Tibial artery (tissue), 4 donors: Measurements from ENCODE around the gene IL17REL.

Experiments
- DNase-seq, 2 donors: peaks; one replicate each; pipeline ENCODE4 v3.0.0-alpha.2; 2019
- H3K27ac ChIP-seq, 2 donors: fragments of 200-600 bp; sonication (generic) in 1 of 2; 1 replicate in 1 of 2; 2 replicates in 1 of 2; pipeline ENCODE4 v1.5.1; 2018 to 2019; ENCODE audit warnings: mild to moderate bottlenecking in 1 of 2
- H3K27me3 ChIP-seq, 2 donors: fragments of 200-600 bp; sonication (generic) in 1 of 2; one replicate each; pipeline versions ENCODE4 v1.5.1 to v1.6.0; 2016 to 2019
- H3K36me3 ChIP-seq, 3 donors: fragments of 200-600 bp; sonication (generic) in 2 of 3; one replicate each; pipeline ENCODE4 v1.5.1; 2016 to 2019; ENCODE audit warnings: mild to moderate bottlenecking in 2 of 3
- H3K4me1 ChIP-seq, 4 donors: fragments of 200-600 bp; sonication (generic) in 2 of 4; 1 replicate in 3 of 4; 2 replicates in 1 of 4; pipeline ENCODE4 v1.5.1; 2016 to 2019
- H3K4me3 ChIP-seq, 2 donors: fragments of 200-600 bp; sonication (generic) in 1 of 2; 1 replicate in 1 of 2; 2 replicates in 1 of 2; pipeline ENCODE4 v1.5.1; 2018 to 2019; ENCODE audit warnings: mild to moderate bottlenecking in 2 of 2
- H3K9me3 ChIP-seq, 3 donors: fragments of 200-600 bp; sonication (generic) in 1 of 3; one replicate each; pipeline ENCODE4 v1.5.1; 2016 to 2019
- intact Hi-C: fragments of 100-400 bp; cut with DNase I; formaldehyde crosslinking; loops from one replicate; pipeline ENCODE4 v1.15.0; 2023; ENCODE audit warnings: low total_unique reads
- TF ChIP-seq, protein P1 (sequence below), 2 experiments: fragments of 200-600 bp in 1 of 2; fragments of 450-650 bp in 1 of 2; IDR thresholded peaks; one replicate each; pipeline ENCODE4 v1.5.1; 2017 to 2019; ENCODE audit warnings: antibody characterized with exemption in 2 of 2, mild to moderate bottlenecking in 1 of 2, moderate library complexity in 1 of 2

The IL17REL gene

DNA sequence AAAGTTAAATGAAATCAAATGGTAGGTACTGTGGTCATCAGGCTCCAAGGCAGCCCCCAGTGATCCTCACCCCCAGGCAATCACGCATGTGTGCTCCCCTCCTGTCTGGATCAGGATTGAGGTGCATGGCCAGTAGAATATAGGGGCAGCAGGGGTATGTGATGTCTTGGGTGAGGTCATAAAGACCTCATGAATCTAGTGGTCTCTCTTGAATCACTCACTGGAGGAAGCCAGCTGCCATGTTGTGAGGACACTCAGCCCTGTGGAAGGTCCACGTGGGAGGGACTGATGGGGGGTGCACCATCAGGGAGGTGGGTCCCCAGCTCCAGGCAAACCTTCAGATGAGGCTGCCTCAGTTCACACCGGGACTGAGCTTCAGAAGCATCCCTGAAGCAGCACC, 6.8 kb upstream of the IL17REL start:
- Histone ChIP-seq H3K4me3 (no peak overlapping the region), H3K36me3 (no peaks in the 10 kb centered on the region), H3K4me1 (peaks cover 0 to 9% (median 0%) of the 10 kb centered on the region in 4 donors), H3K9me3 (no peaks in the 10 kb centered on the region), H3K27me3 (peaks cover 1 to 39% of the 10 kb centered on the region in 2 donors), H3K27ac (no peak overlapping the region)
- no peak for DNase-seq
- TF ChIP-seq, protein P1, sequence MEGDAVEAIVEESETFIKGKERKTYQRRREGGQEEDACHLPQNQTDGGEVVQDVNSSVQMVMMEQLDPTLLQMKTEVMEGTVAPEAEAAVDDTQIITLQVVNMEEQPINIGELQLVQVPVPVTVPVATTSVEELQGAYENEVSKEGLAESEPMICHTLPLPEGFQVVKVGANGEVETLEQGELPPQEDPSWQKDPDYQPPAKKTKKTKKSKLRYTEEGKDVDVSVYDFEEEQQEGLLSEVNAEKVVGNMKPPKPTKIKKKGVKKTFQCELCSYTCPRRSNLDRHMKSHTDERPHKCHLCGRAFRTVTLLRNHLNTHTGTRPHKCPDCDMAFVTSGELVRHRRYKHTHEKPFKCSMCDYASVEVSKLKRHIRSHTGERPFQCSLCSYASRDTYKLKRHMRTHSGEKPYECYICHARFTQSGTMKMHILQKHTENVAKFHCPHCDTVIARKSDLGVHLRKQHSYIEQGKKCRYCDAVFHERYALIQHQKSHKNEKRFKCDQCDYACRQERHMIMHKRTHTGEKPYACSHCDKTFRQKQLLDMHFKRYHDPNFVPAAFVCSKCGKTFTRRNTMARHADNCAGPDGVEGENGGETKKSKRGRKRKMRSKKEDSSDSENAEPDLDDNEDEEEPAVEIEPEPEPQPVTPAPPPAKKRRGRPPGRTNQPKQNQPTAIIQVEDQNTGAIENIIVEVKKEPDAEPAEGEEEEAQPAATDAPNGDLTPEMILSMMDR (IDR thresholded peaks at IDR 0.05): no peak
- intact Hi-C loops: no loop called here

- Histone ChIP-seq H3K27me3 (peaks cover 4 to 44% of the 10 kb centered on the region in 2 donors), H3K9me3 (no peaks in the 10 kb centered on the region), H3K4me1 (peaks cover 0 to 12% (median 0%) of the 10 kb centered on the region in 4 donors), H3K4me3 (no peak overlapping the region), H3K36me3 (no peaks in the 10 kb centered on the region), H3K27ac (no peak overlapping the region)
- DNase-seq: no peak
- intact Hi-C loops: no loop called here
- TF ChIP-seq, protein P1 (IDR thresholded peaks at IDR 0.05): no peak
Observed at GRCh38 chr22:50018608-50019285, 6.2 kb upstream of the IL17REL start.

GRCh38 chr22:50017701-50018224, 5.2 kb upstream of the IL17REL start:
- Histone ChIP-seq H3K27me3 (peaks cover 4 to 54% of the 10 kb centered on the region in 2 donors), H3K27ac (no peak overlapping the region), H3K4me1 (peaks cover 0 to 12% (median 0%) of the 10 kb centered on the region in 4 donors), H3K36me3 (no peaks in the 10 kb centered on the region), H3K4me3 (no peak overlapping the region), H3K9me3 (no peaks in the 10 kb centered on the region)
- TF ChIP-seq, protein P1 (IDR thresholded peaks at IDR 0.05): no peak
- DNase-seq: no peak
- intact Hi-C loops: no loop called here

DNA sequence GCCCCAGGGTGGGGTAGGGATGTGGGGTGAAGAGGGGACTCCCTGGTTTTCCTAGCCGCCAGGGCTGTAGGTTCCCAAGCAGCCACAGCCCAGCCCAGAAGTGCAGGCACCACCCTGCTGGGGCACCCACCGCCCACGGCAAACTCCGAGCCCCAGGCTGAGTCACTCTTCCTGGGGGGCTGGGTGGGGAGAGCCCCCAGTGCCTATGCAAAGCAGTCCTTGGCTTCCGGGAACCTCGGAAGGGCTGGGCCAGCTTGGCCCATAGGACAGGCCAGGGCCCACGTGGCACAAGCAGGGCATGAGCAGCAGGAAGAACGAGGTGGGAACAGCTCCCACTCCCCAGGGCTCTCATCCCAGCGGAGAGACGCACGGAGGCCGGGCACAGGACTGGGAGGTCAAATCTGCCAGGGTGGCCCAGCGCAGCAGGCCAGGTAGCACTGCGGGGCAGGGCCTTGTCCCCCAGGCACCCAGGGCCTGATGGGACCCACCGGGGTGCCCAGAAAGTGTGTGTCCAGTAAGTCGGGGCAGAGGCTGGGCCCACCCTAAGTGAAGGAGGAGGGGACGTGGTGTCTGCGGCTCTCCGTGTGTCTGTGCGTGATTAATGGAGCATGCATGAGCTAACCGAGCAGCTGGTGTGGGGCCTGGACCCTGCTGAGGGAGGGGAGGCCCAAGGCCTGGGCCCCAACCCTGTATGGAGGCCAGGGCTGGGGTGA, 4.6 kb upstream of the IL17REL start:
- H3K27me3 ChIP-seq: peaks cover 4 to 58% of the 10 kb centered on the region in 2 donors
- H3K4me1 ChIP-seq: peaks cover 0 to 12% (median 0%) of the 10 kb centered on the region in 4 donors
- H3K4me3 ChIP-seq: no peak overlapping the region
- no peaks in the 10 kb centered on the region for H3K9me3 ChIP-seq
- intact Hi-C loops: no loop called here
- peak in 1 of 2 donors; percentile 62 for DNase-seq
- TF ChIP-seq, protein P1 (IDR thresholded peaks at IDR 0.05): no peak
- no peak overlapping the region for H3K27ac ChIP-seq
- H3K36me3 ChIP-seq: no peaks in the 10 kb centered on the region

DNA sequence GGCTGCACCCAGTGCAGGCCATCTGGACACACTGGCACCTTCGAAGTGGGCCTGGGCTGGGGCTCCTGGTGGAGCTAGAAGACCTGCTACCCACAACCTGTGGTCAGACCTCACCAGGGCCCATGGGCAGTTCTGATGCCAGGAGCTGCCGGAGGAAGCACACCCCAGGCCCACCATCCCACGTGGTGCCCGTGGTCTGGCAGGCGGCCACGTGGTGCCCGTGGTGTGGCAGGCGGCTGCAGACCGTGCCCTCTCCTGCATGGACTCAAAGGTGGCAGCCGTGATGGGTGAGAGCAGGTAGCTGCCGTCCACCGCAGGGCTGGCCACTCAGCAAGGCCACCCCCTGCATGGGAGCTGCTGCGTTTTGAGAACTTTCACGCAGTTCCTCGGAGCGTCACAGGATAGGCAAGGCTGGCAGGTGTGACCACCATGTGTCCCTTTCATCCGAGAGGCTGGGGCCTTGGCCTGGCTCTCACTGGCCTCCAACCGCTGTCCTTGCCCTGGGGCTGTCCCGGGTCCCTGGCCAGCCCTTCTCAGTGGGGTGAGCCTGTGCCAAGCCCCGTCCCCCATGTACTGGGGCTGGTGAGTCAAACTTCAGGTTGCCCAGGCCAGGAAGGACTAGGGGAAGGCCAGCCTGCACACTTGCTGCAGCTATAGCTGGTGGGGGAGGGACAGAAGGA, 3.9 kb upstream of the IL17REL start:
- TF ChIP-seq, protein P1 (IDR thresholded peaks at IDR 0.05): no peak
- H3K27ac ChIP-seq: no peak overlapping the region
- DNase-seq: peak in 1 of 2 donors; percentile 61
- H3K36me3 ChIP-seq: no peaks in the 10 kb centered on the region
- H3K27me3 ChIP-seq: peaks cover 4 to 65% of the 10 kb centered on the region in 2 donors
- peaks cover 0 to 12% (median 0%) of the 10 kb centered on the region in 4 donors for H3K4me1 ChIP-seq
- intact Hi-C loops: no loop called here
- no peaks in the 10 kb centered on the region for H3K9me3 ChIP-seq
- no peak overlapping the region for H3K4me3 ChIP-seq
